ENCODE measurements around the gene EGFR. TPM values are rescaled to one million over a fixed set of nuclear protein-coding genes. Genes with fewer than 3 reads are reported as not detected.
A peak's percentile ranks its signal among the peaks of the same experiment; 100 is the strongest.

The EGFR gene
- 18.5 TPM for polyA plus RNA-seq (2012; ENCODE audit: insufficient read depth, insufficient read length, low read depth)

- Histone ChIP-seq H3K27me3 (no peaks in the 10 kb centered on the region), H3K36me3 (peaks cover 6% of the 10 kb centered on the region), H3K9me3 (no peaks in the 10 kb centered on the region), H3K4me1 (no peaks in the 10 kb centered on the region), H3K4me3 (ENCODE audit: low read depth, low read length) (peak within 1 kb of the TSS; percentile 86)
- no peak for TF ChIP-seq CTCF (IDR thresholded peaks at IDR 0.05; ENCODE audit: low read depth, low read length)
- DNase-seq, result peak; percentile 75
Measured at GRCh38 chr7:55018361-55019190, at the start of gene EGFR. Gene EGFR (plus strand): TSS chr7:55019017. CDS start chr7:55019278, 261 bp downstream.

- no peaks in the 10 kb centered on the region for H3K36me3 ChIP-seq
- H3K4me3 ChIP-seq (ENCODE audit: low read depth, low read length), result no peak overlapping the region
- DNase-seq, result no peak
- no peak for TF ChIP-seq CTCF (IDR thresholded peaks at IDR 0.05; ENCODE audit: low read depth, low read length)
- H3K9me3 ChIP-seq, result no peaks in the 10 kb centered on the region
- no peaks in the 10 kb centered on the region for H3K27me3 ChIP-seq
- H3K4me1 ChIP-seq, result no peaks in the 10 kb centered on the region; the same call in 1 of the 2 replicates
Measured at GRCh38 chr7:54969208-54969967, 49.4 kb upstream of the EGFR start.

- H3K27me3 ChIP-seq, result no peaks in the 10 kb centered on the region
- no peak overlapping the region for H3K4me3 ChIP-seq (ENCODE audit: low read depth, low read length)
- no peak for TF ChIP-seq CTCF (IDR thresholded peaks at IDR 0.05; ENCODE audit: low read depth, low read length)
- no peaks in the 10 kb centered on the region; the same call in 1 of the 2 replicates for H3K4me1 ChIP-seq
- no peaks in the 10 kb centered on the region for H3K36me3 ChIP-seq
- no peak for DNase-seq
- no peaks in the 10 kb centered on the region for H3K9me3 ChIP-seq
Measured at GRCh38 chr7:54972733-54973294, 46.0 kb upstream of the EGFR start.

- TF ChIP-seq CTCF (IDR thresholded peaks at IDR 0.05; ENCODE audit: low read depth, low read length), result no peak
- no peaks in the 10 kb centered on the region for H3K9me3 ChIP-seq
- DNase-seq, result no peak
Measured at GRCh38 chr7:54978364-54979116, 40.3 kb upstream of the EGFR start.

GRCh38 chr7:54980521-54980920 is 38.3 kb upstream of the EGFR start:
- no peak for TF ChIP-seq CTCF (IDR thresholded peaks at IDR 0.05; ENCODE audit: low read depth, low read length)
- H3K4me3 ChIP-seq (ENCODE audit: low read depth, low read length), result no peak overlapping the region
- H3K36me3 ChIP-seq, result no peaks in the 10 kb centered on the region
- H3K9me3 ChIP-seq, result no peaks in the 10 kb centered on the region
- H3K27me3 ChIP-seq, result no peaks in the 10 kb centered on the region
- no peaks in the 10 kb centered on the region for H3K4me1 ChIP-seq
- DNase-seq, result no peak

More at GRCh38 chr7:54978364-54979116, 40.3 kb upstream of the EGFR start:
- no peaks in the 10 kb centered on the region for H3K27me3 ChIP-seq
- no peaks in the 10 kb centered on the region for H3K4me1 ChIP-seq
- H3K4me3 ChIP-seq (ENCODE audit: low read depth, low read length), result no peak overlapping the region
- no peaks in the 10 kb centered on the region for H3K36me3 ChIP-seq
